IPS-NIHi7 (cell line): ENCODE results near the gene TMEM62.

Experiments
- DNase-seq: peaks from one replicate; pipeline ENCODE4 v3.0.0; 2012; ENCODE audit warnings: mixed read lengths; ENCODE audit errors: extremely low spot score

The TMEM62 gene

GRCh38 chr15:43232289-43232874 lies 99.0 kb downstream of the TMEM62 start:
- DNase-seq = no peak
